HCT116 (cell line): ENCODE data around the gene DRG1.

ENCODE experiments used
- ATF3 ChIP-seq: IDR thresholded peaks from 2 replicates; pipeline ENCODE4 v1.6.1; 2012
- CBX3 ChIP-seq: IDR thresholded peaks from 2 replicates; pipeline ENCODE4 v1.6.1; 2012; ENCODE audit warnings: low read depth
- CTCF ChIP-seq, 3 experiments: fragments of 200-600 bp in 1 of 3; sonication (generic) in 1 of 3; IDR thresholded peaks in 2 of 3; conservative IDR thresholded peaks in 1 of 3; 2 replicates each; pipeline ENCODE4 v1.5.1; 2012 to 2017; ENCODE audit warnings: low read depth in 2 of 3, low read length in 2 of 3, antibody characterized with exemption in 1 of 3, borderline replicate concordance in 1 of 3, control low read depth in 1 of 3, mild to moderate bottlenecking in 1 of 3, mixed read lengths in 1 of 3, mixed run types in 1 of 3, moderate library complexity in 1 of 3; ENCODE audit not compliant: insufficient read depth in 1 of 3
- EGR1 ChIP-seq: IDR thresholded peaks from 2 replicates; pipeline ENCODE4 v1.6.1; 2012; ENCODE audit warnings: low read depth
- EZH2 ChIP-seq: fragments of 200-600 bp; sonication (generic); IDR thresholded peaks from 2 replicates; pipeline ENCODE4 v1.6.1; 2017; ENCODE audit warnings: antibody characterized with exemption, mixed run types
- JUND ChIP-seq: IDR thresholded peaks from 2 replicates; pipeline ENCODE4 v1.6.1; 2012
- POLR2A ChIP-seq: IDR thresholded peaks from 2 replicates; pipeline ENCODE4 v1.7.0; 2011; ENCODE audit warnings: borderline replicate concordance; ENCODE audit not compliant: insufficient read depth, insufficient read length; ENCODE audit errors: extremely low read depth
- POLR2AphosphoS5 ChIP-seq: IDR thresholded peaks from 2 replicates; pipeline ENCODE4 v1.6.1; 2011; ENCODE audit warnings: mild to moderate bottlenecking, low read depth, low read length, moderate library complexity
- SIN3A ChIP-seq: IDR thresholded peaks from 2 replicates; pipeline ENCODE4 v1.6.1; 2012; ENCODE audit warnings: low read depth
- SRF ChIP-seq: IDR thresholded peaks from 2 replicates; pipeline ENCODE4 v1.6.1; 2012; ENCODE audit warnings: low read depth
- TCF7L2 ChIP-seq: IDR thresholded peaks from 2 replicates; pipeline ENCODE4 v1.7.0; 2011; ENCODE audit warnings: borderline replicate concordance, inconsistent platforms; ENCODE audit not compliant: insufficient read depth, insufficient read length; ENCODE audit errors: extremely low read depth
- YY1 ChIP-seq: IDR thresholded peaks from 2 replicates; pipeline ENCODE4 v1.6.1; 2011; ENCODE audit warnings: low read length, low read depth, moderate library complexity, mild to moderate bottlenecking; ENCODE audit not compliant: insufficient replicate concordance; ENCODE audit errors: extremely low read depth
- ZBTB33 ChIP-seq: IDR thresholded peaks from 2 replicates; pipeline ENCODE4 v1.6.1; 2011; ENCODE audit warnings: mild to moderate bottlenecking, low read length, moderate library complexity; ENCODE audit not compliant: insufficient replicate concordance; ENCODE audit errors: extremely low read depth

GRCh38 chr22:31445642-31446041 lies 46.2 kb downstream of the DRG1 start:
- no peak for TF ChIP-seq EGR1
- no peak for TF ChIP-seq POLR2A
- no peak for TF ChIP-seq JUND
- TF ChIP-seq CTCF (IDR thresholded peaks at IDR 0.05 in 2 of 3, conservative IDR thresholded peaks at IDR 0.05 in 1 of 3; ENCODE audit: borderline replicate concordance in 1 of 3, insufficient read depth in 1 of 3, low read depth in 2 of 3, low read length in 2 of 3) = no peak
- no peak for TF ChIP-seq SRF
- no peak for TF ChIP-seq SIN3A
- no peak for TF ChIP-seq ZBTB33
- TF ChIP-seq EZH2 = no peak
- TF ChIP-seq CBX3 = no peak
- no peak for TF ChIP-seq YY1
- TF ChIP-seq TCF7L2 = no peak
- no peak for TF ChIP-seq ATF3
- no peak for TF ChIP-seq POLR2AphosphoS5
